ENCODE measurements around the gene SORBS1.

Gene SORBS1

DNA sequence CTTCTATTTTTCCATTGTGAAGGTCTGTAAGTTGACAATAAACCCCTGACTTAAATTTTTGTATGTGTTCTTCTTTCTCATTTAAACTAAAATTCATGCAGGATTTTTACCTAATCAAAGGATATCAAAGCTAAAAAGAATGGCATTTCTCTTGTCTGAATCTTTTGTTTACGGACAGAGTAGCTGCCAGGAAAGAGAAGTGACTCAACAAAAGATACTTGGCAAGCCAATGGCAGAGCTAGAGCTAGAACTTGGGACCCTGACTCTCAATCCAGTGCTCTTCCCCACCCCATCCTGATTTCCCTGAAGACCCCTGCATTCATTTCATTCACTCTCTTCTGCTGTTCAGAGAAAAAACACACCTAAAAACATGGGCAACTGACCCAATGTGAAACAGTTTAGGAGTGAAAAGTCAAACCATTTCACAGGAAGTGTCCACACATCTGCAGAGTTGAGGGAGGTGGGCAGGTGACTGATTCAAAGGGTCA lies 230.2 kb downstream of the SORBS1 start:
- in situ Hi-C loops (cut with MboI; ENCODE audit: low sequenced_read_pairs), result no loop called here

DNA sequence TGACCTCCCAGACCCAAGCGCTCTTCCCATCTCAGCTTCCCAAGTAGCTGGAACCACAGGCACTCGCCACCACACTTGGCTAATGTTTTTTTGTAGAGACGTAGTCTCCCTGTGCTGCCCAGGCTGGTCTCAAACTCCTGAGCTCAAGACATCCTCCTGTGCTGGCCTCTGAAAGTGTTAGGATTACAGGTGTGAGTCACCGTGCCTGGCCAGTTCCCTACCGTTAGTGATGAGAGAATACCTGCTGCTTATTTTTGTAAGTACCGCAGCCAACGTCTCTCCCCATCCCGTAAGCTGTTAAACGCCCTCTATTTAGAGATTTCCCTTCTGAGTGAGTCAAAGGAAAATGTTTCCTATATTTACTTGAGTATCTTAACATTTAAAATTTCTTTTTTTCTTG lies 231.9 kb downstream of the SORBS1 start:
- in situ Hi-C loops (cut with MboI; ENCODE audit: low sequenced_read_pairs), result no loop called here

DNA sequence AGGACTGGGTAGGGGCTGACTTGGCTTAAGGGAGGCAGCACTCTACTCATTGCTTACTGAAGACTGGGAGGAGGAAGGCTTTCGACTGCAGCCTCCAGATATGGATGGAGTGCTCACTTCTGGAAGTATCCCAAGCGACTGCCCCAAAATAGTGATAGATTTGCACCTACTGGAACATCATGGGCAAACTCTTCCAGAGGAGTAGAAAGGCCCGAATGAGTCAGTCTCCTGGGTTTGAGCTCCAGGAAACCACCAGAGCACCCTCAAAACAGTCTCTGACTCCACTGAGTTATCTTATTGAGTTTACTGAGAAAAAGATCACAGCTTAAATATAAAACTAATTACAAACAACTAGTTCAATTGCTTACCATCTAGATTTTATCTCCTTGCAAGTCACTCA lies 233.2 kb downstream of the SORBS1 start:
- in situ Hi-C loops (cut with MboI; ENCODE audit: low sequenced_read_pairs), result no loop called here

DNA sequence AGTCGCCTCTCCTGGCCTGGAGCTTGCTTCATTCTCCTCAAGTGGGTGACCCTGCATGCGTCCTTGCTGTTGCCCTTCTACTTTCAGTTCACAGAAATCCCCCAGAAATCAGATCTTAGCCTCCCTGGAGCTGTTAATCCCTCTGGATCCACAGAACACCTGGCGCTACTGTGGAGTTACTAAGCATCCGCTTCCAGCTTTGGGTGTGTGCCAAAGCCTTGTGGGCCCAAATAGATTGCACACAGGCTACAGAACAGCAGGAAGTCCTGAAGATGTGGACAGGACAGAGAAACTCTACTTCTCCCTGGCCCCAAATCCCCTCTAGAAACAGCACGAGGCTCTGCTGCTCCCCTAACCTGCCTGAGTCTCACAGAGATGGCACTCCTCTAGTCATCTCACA lies 233.8 kb downstream of the SORBS1 start:
- in situ Hi-C loops (cut with MboI; ENCODE audit: low sequenced_read_pairs), result no loop called here

- in situ Hi-C loops (cut with MboI; ENCODE audit: low sequenced_read_pairs), result no loop called here
Observed at GRCh38 chr10:95326396-95326795, 234.8 kb downstream of the SORBS1 start.

DNA sequence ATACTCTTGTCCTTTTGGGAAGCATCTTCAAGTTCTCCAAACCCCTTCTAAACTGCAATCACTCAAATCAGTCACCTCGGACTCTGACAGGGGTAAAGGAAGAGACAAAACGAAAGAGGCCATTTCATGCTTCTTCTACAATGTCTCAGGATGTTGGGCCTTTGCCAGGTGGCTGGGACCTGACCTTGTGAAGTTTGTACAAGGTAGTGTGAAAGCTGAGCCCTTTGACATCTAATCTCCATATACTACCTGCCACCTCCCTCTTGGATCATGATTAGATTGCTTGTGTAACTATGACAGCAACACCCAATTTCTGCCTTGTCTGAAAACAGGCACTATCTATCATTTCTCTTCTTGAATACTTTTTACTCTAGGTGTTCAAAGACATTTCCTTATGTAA lies 235.3 kb downstream of the SORBS1 start:
- in situ Hi-C loops (cut with MboI; ENCODE audit: low sequenced_read_pairs), result no loop called here

DNA sequence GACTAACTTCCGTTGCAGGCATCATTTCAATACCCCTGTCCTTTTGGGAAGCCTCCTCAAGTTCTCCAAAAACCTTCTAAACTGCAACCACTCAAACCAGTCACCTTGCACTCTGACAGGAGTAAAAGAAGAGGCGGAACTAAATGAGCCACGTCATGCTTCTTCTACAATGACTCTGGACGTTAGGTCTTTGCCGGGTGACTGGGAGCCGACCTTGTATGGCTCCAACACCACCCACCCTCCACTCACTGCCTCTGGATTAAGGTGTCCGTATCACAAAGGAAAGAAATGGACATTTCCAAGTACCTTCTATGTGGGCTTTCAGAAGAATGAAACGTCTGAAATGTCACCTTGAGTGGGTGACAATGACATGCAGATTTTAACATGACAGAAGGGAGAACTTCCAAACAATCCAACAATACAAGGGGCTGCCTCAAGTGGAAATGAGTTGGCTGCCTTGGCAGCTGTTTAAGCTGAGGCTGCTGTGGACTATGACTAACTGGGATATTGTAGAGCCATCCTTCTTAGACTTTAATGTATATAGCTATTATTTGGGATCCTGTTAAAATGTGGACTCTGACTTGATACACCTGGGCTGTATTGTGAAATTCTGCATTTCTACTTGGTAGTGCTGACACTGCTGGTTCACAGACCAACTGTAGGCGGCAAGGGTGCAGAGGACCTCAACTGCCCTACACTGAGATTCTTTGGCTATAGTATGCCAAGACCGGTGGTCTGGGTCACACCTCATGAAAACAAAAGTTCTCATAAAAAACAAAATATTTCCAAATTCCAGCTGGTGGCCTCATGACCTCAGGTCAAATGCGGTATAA lies 236.5 kb downstream of the SORBS1 start:
- in situ Hi-C loops (cut with MboI; ENCODE audit: low sequenced_read_pairs), result no loop called here

DNA sequence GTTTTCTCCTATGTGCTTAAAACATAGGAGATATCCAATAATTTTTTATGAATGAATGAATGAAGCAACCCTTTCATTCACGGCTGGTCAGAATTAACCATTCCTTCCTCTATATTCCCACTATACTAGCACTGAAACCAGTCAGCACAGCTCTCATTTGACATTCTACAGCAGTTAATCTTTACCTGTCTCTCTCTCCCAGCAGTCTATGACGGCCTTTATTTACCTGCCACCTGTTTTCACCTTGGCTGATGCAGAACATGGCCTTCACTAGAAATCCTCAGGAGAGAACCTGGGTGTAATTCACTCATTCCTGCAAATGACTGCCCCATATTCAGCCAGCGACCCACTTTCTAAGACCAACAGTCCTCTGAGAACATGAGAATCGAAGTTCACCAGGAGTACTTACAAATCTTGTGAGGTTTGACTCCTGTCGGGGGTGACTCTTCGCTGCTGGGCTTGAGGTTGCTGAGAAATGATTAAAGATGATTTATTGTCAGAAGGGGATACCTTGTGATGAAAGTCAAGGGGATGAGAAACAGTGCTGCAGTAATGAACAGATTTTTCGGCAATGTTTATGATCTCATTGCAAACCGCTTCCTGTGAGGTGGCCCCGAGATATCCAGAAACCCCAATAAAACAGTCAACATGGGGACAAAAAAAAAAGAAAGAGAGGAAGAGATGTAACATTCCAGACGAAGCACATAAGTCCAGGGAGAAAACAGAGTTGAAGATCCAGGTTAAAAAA lies 239.4 kb downstream of the SORBS1 start:
- in situ Hi-C loops (cut with MboI; ENCODE audit: low sequenced_read_pairs), result no loop called here

DNA sequence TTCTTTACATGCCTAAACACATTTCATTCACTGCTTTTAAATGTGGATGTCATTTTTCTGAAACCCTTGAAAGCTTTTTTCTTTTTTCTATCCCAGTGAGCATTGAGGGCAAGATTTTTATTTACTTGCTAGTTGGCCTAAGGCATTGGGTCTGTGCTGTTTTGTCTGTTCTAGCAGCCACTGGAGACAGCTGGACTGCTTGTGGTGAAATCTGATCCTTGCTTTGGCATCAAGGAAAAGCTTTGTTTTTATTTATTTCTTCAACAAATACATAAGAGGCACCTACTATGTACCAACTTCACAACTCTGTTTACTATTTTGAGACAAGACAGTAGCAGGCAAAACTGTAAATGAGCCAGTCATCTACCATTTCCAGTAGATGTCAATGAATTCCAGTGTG lies 241.9 kb downstream of the SORBS1 start:
- in situ Hi-C loops (cut with MboI; ENCODE audit: low sequenced_read_pairs), result no loop called here

GRCh38 chr10:95315509-95315908 lies 245.7 kb downstream of the SORBS1 start:
- in situ Hi-C loops (cut with MboI; ENCODE audit: low sequenced_read_pairs), result no loop called here

- in situ Hi-C loops (cut with MboI; ENCODE audit: low sequenced_read_pairs), result no loop called here
Observed at GRCh38 chr10:95314192-95314918, 246.8 kb downstream of the SORBS1 start.

GRCh38 chr10:95312986-95313495 lies 248.1 kb downstream of the SORBS1 start:
- in situ Hi-C loops (cut with MboI; ENCODE audit: low sequenced_read_pairs), result no loop called here

DNA sequence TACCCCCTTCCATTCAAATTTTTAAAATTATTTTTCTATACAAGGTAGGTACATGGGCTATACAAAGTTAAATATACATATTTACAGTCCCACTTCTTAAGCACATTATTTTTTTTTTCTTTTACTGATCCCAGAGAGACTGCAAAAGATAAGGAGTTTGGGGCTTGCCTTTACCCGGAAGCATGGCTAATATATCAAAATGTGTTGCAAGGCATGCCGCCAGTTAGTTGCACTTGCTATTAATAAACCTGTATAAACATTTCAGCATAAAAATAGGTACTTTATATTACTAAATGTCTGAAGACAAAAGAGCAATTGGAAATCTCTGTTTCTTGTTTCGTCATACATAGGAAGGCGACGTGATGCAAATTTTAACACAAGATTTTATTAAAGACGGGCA lies 248.9 kb downstream of the SORBS1 start:
- in situ Hi-C loops (cut with MboI; ENCODE audit: low sequenced_read_pairs), result no loop called here

DNA sequence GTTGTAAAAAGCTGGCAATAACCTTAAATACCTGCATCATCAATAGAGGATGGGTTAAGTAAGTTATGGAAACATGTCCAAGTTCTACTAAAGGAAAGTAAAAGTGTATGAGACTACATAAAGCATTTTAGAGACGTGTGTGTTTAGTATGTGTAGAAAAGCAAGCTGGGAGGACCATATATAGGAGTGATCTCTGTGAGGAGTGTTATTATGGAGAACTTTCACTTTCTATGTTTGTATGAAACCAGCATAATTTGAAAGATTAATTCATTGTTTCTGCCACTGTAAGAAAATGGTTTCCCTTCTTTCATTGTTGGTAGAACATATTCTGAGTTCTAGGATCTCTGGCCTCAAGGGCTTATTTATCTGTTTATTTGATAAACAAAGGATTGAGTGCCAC lies 251.2 kb downstream of the SORBS1 start:
- in situ Hi-C loops (cut with MboI; ENCODE audit: low sequenced_read_pairs), result no loop called here

GRCh38 chr10:95308389-95309302 lies 252.5 kb downstream of the SORBS1 start:
- in situ Hi-C loops (cut with MboI; ENCODE audit: low sequenced_read_pairs), result no loop called here

DNA sequence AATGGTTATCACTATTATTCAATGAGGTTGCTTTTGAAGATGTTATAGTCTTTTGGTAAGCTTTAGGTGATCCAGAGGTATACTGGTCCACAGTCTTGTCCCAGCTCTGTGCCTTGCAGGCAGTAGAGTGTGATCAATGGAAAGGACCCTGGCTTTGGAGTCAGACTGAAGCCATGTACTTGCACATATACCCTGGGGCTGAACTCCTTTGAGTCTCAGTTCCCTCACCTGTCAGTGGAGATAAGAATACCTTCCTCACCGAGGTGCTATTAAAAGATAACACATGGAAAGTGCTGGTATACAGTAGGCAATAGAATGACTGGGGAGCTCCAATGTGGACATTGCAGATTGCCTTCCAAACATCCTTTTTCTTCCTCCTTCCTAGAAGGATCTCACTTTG lies 254.3 kb downstream of the SORBS1 start:
- in situ Hi-C loops (cut with MboI; ENCODE audit: low sequenced_read_pairs), result no loop called here

- in situ Hi-C loops (cut with MboI; ENCODE audit: low sequenced_read_pairs), result no loop called here
Observed at GRCh38 chr10:95306318-95306650, 254.9 kb downstream of the SORBS1 start.

DNA sequence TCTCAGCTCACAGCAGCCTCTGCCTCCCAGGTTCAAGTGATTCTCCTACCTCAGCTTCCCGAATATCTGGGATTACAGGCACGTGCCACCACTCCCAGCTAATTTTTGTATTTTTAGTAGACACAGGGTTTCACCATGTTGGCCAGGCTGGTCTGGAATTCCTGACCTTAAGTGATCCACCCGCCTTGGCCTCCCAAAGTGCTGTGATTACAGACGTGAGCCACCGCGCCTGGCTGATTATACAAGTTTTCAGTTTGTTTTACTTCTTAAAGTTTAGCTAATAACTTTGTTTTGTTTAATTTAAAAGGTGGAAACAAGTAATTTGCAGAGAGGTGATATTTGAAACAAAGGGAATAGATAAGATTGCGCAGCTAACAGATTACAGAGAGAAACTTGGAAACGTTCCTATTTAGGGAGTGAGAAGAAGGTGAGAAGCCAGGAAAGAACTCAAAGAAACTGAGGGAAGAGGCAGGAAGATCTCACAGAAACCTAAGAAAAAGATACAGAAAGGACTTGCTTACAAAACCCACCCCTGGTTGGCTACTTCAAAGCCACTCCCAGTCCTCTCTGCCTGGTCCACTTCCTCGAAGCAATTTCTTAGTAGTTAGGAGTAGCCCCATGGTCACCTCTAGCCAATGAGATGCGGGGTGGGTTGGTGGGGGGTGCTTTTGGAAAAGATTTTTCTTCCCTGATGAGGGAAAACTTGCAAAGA lies 255.4 kb downstream of the SORBS1 start:
- in situ Hi-C loops (cut with MboI; ENCODE audit: low sequenced_read_pairs), result no loop called here

- in situ Hi-C loops (cut with MboI; ENCODE audit: low sequenced_read_pairs), result no loop called here
Observed at GRCh38 chr10:95304976-95305375, 256.2 kb downstream of the SORBS1 start.

DNA sequence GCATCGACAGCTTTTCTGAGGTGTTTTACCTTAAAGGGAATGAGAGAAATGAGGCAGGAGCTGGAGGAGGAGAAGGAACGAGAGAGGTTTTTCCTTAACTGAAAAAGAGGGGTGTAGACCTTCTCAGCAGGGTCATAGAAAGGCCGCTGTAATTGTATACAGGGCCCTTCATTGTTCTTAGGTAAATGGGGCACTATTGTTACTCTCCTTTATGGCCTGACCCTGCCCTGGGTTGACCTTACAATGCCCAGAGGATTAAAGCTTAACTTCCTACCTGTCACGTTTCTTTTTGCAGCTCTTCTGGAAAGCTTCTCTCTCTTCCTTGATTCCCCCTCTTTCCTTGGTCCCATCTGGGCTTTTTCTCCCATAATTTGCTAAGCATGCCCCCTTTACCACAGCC lies 256.7 kb downstream of the SORBS1 start:
- in situ Hi-C loops (cut with MboI; ENCODE audit: low sequenced_read_pairs), result no loop called here
